Measurements from ENCODE around the gene ALAD.
"Not testable (repeated sequence)": the region's sequence is repeated elsewhere in the genome, so short reads cannot be mapped to it uniquely, and the experiment has no call there.

The ALAD gene

DNA sequence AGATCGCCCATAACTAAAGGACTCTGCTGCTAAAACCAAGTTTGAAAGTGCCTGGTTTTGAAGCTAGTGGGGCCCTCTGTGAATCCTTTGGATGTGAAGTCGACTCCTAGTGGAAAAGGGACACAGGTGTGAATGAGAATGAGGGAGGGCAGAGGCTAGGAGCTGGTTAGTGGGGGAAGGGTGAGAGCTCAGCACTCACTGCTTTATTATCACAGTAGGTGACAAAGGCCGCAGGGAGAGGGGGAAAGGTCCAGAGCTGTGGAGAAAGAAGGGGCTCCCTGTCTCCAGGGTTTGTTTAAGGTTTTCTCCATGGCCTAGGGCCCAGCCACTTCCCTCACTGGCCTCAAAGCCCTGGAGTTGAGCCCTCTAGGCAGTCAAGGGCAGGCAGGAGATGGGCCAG lies 27.8 kb downstream of the ALAD start:
- no peak for DNase-seq (ENCODE audit: low read depth)

DNA sequence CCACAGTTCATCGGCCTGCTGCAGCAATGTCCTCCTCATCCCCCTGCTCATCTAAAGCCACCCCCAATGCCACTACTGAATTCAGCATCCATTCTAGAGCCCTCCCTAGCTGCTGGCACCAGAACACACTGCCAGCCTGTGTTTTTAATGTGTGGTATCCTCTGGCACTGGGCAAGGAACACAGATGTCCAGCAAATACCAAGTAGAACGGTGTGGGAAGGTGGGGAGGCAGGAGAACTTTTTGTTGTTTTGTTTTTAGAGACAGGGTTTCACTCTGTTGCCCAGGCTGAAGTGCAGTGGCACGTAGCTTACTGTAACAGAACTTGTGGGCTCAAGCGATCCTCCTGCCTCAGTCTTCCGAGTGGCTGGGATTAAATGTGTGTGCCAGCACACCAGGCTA lies 29.0 kb downstream of the ALAD start:
- DNase-seq (ENCODE audit: low read depth) = no peak

DNA sequence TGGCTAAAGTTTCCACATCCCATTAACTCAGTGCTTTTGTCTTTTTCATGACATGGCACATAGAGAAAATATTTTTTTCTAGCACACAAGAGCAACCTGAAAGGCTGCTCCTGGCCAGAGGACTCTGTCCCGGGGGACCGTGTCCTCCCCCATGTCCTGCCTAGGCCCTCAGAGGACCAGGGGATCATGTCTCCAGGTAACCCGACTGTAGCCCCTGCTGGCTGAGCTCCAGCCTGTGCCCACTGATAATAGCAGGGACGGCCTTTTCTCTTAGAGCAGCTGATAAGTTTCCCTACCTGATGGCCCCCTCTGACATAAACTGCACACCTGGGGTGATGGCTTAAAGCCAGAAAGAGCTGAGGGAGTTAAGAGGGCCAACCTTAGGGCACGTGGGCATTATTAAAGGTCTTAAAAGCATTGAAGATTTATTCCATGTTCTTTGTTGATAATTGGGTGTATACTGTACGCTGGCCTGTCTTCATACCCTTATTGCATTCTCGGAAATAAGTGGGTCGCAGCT lies 30.2 kb downstream of the ALAD start:
- no peak for DNase-seq (ENCODE audit: low read depth)

DNA sequence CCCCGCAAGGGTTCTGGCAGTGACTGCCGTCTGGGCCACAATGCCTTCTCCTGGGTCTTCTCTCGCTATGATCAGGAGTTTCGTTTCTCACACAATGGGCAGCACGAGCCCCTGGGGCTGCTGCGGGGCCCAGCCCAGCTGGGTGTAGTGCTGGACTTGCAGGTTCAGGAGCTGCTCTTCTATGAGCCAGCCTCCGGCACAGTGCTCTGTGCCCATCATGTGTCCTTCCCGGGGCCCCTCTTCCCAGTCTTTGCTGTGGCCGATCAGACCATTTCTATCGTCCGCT lies 31.3 kb downstream of the ALAD start:
- DNase-seq (ENCODE audit: low read depth) = no peak

DNA sequence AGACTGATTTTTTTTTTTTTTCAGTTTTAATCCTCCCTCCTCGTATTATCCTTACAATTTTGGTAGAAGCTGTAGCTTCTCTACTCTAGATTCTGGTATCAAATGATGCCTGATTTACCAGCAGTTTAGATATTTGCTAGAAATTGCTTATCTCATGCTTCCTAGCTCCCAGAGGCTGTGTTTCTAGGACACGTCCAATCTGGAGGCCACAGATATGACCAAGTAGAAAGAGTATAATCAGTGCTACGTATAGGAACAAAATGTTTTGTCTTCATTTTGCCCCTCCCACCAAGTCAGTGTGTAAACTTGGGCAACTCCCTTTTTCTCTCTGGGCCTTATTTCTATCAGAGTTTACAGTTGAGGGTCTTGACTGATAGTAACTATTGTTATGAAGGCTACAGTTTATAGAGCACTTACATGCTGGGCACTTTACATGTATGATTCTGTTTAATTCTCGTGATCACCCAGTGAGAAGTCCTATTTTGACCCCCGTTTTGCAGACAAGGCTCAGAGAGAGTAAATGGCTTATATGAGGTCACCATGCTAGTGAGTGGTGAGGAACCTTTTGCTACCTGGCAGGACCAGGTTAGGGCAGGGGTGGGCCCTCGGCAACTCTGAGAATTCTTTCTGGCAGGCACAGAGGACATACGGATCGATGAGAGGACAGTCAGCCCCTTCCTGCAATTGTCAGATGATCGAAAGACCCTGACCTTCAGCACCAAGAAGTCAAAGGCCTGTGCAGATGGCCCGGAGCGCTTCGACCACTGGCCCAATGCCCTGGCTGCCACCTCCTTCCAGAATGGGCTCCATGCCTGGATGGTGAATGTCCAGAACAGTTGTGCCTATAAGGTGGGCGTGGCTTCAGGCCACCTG lies 31.9 kb downstream of the ALAD start:
- no peak for DNase-seq (ENCODE audit: low read depth)

DNA sequence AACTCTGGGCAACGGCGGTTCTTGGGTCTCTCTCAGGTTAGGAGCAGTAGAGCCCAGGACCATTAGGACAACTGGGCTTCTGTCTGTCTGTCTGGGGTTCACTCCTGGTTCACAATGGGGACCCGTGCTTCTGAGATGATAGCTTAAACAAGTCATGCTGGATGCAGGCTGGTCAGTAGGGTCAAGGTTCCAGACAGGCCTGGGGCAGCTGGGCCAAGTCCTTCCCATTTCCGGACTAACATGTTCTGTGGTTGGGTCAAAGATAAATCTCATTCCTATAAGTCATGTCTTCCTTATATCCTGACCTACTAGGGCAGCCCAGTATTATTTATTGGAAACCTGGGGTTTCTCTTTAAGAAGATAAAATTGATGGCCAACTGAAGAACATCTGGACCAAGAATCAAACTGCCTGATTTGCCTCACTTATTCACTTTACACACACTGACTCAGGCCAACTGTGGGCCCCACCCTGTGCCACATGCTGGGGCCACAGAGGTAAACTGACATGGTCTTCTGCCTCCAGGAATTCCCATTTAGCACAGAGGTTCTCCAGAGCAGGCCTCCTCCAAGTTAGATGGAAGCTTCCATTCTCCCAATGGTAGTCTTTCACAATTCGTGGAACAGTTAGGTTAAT lies 32.6 kb downstream of the ALAD start:
- DNase-seq (ENCODE audit: low read depth) = no peak

DNA sequence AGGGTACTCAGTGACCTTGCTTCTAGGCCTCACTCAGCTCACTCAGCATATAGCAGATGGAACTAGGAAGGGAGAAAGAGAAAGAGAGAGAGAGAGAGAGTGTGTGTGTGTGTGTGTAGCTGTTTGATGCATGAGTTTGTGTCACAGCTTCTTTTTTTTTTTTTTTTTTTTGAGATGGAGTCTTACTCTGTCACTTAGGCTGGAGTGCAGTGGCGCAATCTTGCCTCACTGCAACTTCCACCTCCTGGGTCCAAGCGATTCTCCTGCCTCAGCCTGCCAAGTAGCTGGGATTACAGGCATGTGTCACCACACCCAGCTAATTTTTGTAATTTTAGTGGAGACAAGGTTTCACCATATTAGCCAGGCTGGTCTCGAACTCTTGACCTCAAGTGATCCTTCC lies 35.4 kb downstream of the ALAD start:
- DNase-seq (ENCODE audit: low read depth) = not testable (repeated sequence)

DNA sequence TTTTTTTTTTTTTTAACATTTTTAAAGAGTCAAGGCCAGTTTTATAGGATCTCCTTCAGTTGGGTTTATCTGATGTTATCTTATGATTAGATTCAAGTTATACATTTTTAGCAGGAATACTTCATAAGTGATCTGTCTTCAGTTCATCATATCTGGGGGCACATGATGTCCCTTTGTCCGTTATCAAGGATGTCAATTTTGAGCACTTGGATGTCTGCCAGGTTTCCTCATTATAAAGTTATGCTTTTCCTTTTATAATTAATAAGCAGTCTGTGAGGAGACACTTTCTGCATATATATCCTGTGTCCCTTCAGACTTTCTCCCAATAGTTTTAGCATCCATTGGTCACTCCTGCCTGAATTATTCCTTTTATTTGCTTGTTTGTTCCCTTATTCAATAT lies 36.1 kb downstream of the ALAD start:
- no peak for DNase-seq (ENCODE audit: low read depth)

DNA sequence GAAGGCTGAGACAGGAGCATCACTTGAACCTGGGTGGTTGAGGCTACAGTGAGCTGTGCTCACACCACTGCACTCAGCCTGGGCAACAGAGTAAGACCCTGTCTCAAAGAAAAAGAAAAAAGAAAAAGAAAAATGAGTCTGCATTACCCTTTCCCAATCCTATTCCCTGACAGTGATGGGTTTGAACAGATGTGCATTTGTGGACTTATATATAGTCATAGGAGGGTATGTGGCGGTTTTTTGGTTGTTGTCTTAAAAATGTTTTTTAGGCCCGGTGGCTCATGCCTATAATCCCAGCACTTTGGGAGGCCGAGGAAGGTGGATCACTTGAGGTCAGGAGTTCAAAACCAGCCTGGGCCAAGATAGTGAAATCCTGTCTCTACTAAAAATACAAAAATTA lies 37.7 kb downstream of the ALAD start:
- no peak for DNase-seq (ENCODE audit: low read depth)

DNA sequence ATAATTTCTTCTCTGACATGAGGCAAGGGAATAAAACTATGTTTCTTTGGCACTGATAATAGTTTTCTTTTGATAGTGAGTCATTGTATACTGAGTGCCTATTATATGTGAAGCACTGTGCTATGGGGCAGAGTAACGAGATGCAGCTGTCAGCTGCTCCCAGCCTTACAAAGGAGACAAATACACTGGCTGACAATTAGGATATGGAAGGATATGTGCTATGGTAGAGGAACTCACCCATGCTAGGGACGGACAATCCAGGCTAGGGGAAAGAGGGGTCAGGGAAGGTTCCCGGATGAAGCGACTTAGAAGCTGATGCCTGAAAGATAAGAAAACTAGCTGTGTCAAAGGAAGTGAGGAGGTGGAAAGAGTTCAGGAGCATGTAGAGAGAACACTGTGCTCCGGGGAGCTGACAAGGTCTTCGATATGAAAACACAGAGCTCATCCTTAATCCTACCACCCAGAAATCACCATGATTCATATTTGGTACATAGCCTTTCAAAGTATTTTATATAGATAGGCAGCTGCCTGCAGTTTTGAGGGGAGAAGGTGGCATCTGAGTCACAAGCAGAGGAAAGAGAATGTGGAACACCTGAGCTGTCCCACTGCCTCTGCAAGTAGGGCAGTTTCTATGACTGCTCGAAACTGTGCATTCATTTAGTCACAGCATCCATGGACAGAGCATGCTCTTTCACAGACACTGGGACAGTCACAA lies 39.6 kb downstream of the ALAD start:
- no peak for DNase-seq (ENCODE audit: low read depth)

DNA sequence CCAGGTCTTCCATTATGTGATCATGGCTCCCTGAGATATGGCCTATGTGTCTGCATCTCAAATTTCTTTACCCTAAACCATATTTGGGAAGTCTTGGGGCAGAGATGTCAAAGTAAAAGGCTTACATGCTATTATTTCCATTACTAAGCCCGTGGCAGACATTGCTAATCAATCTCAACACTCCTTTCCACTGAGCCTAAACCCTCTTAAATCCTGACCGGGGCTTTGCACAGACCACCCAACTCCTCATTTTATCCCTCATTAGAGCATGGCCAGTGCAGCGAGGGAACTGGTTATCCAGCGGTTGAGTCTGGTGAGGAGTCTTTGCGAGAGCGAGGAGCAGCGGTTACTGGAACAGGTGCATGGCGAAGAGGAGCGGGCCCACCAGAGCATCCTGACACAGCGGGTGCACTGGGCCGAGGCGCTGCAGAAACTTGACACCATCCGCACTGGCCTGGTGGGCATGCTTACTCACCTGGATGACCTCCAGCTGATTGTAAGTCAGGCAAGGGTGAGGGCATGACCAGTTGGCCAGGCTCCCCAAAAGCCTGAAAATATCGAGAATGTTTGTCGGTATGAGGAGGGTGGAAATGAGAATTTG lies 40.7 kb downstream of the ALAD start:
- no peak for DNase-seq (ENCODE audit: low read depth)

DNA sequence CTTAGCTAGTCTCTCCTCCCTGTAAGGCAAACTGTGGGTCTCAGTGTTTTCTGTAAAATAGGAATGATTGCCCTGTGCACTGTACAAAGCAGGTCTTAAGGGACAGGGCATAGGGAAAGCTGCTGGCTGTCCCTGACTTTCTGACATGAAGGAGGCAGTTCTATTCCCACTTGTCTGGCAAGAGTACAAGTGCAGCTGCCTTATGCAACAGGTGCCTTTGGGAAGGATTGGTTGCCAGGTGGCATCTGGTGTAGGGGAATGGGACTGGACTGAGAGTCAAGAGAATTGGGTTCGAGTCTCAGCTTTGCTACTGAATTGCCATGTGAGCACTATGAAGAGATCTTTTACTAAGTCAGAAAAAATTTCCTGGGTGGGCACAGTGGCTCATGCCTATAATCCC lies 41.7 kb downstream of the ALAD start:
- DNase-seq (ENCODE audit: low read depth) = no peak

DNA sequence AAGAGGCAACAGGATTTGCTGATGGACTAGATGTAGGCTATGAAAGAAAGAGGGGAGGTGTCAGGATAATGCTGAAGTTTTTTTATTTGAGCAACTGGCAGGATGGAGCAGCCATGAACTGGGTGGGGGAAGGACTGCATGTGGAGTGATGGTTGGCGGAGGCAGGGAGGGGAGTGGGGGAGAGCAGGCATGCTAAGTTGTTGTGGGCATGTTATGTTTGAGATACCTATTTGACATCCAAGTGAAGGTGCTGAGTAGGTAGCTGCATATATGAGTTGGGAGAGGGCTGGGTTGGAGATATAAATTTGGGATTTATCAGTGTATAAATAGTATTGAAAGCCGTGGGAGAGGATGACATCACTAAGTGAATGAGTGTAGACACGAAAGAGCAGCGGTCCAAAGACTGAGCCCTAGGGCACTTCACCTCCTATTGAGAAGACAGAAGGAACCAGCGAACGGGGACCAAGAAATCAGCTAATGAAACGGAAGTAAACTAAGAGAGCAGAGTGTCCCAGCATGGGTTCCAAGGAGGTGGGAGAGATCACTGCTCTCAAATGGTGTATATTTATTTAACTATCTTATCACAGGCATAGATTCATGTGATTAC lies 44.3 kb downstream of the ALAD start:
- no peak for DNase-seq (ENCODE audit: low read depth)

DNA sequence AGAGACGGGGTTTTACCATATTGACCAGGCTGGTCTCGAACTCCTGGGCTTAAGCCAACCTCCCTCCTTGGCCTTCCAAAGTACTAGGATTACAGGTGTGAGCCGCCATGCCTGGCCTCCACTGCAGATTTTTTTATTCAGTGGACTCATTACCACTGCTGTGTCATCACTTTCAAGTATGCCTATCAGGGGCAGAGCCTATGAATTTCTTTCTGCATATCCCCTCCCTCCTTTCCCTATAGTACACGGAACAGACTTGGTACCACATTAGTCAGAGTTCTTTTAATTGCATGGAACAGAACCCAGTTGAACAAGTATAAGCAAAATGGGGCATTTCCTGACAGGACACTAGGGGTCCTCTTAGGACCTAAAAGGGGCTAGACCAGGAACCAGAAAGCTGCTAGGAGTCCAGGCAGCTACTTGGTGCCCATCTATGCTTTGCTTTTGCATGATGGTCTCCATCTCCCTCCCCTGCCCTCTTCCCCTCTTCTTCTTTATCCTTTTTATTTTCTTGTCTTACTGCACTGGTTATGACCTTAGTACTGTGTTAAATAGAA lies 46.0 kb downstream of the ALAD start:
- no peak for DNase-seq (ENCODE audit: low read depth)

DNA sequence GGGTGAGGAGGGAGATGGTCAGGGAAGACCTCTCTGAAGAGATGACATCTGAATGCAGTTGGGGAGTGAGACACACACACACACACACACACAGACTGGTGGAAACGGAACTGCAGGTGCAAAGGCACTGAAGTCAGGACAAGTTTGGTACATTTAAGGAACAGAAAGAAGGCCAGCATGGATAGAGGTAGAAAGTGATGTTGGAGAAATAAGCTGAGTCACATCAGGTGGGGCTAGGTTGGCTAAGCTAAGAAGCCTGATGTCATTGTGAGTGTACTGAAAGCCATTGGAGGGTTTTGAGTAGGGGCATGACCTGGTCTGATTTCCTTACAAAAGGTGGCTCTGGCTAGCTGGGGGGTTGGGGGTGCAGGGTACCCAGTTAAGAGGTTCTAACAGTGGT lies 48.7 kb downstream of the ALAD start:
- DNase-seq (ENCODE audit: low read depth) = no peak

DNA sequence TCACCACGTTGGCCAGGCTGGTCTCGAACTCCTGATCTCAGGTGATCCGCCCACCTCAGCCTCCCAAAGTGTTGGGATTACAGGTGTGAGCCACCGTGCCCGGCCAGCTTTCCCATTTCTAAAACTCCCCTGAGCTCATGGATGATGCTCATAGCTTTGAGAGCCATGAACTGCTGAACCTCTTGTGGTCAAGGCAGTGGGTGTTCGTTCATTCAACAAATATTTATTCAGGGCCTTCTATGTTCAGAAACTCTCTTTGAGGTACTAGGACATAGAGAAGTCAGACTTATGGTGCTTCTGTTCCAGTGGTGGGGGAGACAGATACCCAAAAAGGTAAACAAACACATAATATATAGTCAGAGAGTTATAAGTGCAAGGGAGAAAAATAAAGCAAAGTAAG lies 49.1 kb downstream of the ALAD start:
- no peak for DNase-seq (ENCODE audit: low read depth)

DNA sequence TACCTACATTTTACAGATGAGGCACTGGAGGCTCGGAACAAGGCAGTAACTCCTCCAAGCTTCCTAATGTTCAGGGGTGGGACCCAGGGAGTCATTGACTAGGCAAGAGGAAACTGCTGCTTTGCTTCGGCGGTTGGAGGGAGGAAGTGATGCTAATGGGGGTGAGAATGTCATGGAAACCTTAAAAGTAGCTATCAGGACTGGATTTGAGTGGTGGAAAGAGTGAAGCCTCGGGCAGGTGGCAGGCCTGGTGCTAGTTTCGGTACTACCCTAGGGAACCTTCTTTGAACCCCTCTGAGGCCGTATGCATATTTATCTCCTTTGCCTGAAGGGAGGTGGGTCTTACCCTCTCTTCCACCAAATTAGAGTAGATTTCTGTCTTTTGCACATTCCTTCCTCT lies 50.1 kb downstream of the ALAD start:
- no peak for DNase-seq (ENCODE audit: low read depth)

DNA sequence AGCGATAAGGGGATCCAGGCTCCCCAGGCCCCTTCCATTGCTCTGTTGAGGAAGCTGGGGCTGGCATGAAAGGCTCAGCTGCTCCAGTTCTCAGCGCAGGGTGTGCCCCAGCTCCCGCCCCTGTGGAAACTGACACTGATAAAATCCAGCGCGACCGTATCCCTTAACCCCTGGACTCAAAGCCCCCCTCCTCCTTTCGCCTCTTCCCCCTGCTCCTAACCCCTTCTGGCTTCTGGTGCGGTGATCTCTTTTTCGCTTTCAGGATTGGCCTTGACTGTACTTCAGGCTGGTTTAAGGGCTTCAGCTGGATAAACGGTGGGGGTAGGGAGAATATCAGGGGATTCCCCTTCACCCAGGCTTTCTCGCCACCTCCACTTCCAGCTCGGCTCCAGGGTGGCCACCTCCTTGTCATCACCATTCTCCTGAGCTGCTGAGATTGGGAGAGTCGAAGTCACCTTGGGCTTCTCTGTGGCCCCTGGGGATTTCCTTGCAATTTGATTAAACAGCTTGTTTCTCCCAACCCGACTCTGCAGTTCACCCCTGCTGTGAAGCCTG lies 50.9 kb downstream of the ALAD start:
- no peak for DNase-seq (ENCODE audit: low read depth)

DNA sequence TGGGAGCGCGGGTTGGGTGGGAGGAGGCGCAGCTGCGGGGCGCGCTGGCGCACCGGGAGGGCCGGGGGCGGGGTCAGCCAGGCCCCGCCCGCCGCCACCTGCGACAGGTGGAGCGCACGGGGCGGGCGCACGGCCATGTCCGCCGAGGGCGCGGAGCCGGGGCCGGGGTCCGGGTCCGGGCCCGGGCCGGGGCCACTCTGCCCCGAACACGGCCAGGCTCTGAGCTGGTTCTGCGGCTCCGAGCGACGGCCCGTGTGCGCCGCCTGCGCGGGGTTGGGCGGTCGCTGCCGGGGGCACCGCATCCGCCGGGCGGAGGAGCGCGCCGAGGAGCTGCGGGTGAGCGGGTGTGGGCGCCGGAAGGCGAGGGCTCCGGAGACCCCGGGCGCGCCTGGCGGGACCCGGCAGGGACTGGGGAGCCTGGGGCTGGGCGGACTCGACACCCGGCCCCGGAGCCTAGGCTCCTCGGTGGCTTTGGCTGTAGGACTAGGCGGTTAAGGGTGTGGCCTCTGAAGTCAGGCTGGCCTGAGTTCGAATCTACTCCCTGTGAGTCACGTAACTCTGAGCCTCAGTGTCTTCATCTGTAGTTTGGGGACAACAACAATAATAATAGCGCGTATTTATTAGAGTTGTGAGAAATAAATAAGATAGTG lies 51.5 kb downstream of the ALAD start, which contains the start of gene BSPRY:
BSPRY (plus strand) TSS at position 97 of the 650 bp plus-strand sequence; CDS start at position 136, 39 bp downstream.
- DNase-seq (ENCODE audit: low read depth) = no peak

DNA sequence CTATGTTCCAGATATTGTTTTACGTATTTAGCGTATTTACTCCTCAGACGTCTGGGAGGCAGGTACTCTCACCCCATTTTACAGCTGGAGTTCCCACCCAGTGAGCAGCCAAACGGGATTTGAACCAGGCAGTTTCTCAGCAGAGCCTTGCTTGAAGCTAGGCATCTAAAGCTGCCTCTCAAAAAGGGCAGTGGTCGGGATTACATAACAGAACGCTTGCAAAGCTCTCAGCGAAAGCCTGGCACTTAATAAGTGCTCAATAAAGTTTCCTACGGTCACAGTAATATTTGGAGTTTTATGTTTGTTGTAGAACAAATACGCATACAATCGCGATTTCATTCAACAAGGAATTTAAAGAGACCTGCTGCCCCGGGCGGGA lies 52.0 kb downstream of the ALAD start:
- DNase-seq (ENCODE audit: low read depth) = no peak

DNA sequence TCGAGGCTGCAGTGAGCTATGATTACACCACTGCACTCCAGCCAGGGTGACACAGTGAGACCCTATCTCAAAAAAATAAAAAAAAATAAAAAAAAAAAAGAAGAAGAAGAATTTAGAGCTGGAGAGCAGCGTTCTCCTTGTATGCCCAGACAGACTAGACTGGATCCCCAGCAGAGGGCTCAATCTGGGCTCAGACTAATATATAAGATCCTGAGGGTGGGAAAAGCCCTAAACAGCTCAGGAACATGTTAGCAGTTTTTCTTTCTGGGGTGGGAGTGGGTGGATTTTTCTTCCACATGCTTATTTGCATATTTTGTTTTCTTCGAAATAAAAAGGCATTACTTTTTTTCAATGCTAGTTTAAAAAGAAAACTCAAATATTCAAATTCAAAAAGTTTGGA lies 52.6 kb downstream of the ALAD start:
- no peak for DNase-seq (ENCODE audit: low read depth)

All from stimulated activated CD8-positive, alpha-beta memory T cell treated with anti-CD3 and anti-CD28 coated beads, Interleukin-12 subunit alpha, Interleukin-12 subunit beta, amount 100 ng/mL, for 1 hour (primary cell).